GM12892 (cell line): Measurements from ENCODE around the gene RFTN1.

Experiments used
- POLR2A ChIP-seq: IDR thresholded peaks from 2 replicates; pipeline ENCODE4 v1.6.1; 2011; ENCODE audit warnings: low read depth, low read length, control low read depth
- POLR2AphosphoS5 ChIP-seq: IDR thresholded peaks from 2 replicates; pipeline ENCODE4 v1.6.1; 2011; ENCODE audit warnings: low read depth, low read length, control low read depth

- no peak; the same call in 1 of the 2 replicates for TF ChIP-seq POLR2A
- no peak for TF ChIP-seq POLR2AphosphoS5
Measured at GRCh38 chr3:16316847-16317560, 196.5 kb downstream of the RFTN1 start.
